Stimulated activated CD4-positive, alpha-beta T cell treated with anti-CD3 and anti-CD28 coated beads, Interleukin-4, amount 100 ng/mL, for 4 hours (primary cell): ENCODE measurements around the gene MT1B.
"Not testable (repeated sequence)": the region's sequence is repeated elsewhere in the genome, so short reads cannot be mapped to it uniquely, and the experiment has no call there.

Source experiments
- DNase-seq, 2 experiments: peaks; one replicate each; pipeline ENCODE4 v3.0.0-alpha.2; 2020

MT1B gene

GRCh38 chr16:56639045-56639444 lies 12.6 kb upstream of the MT1B start:
- DNase-seq, result no peak

GRCh38 chr16:56640076-56640475 lies 11.6 kb upstream of the MT1B start:
- no peak for DNase-seq

GRCh38 chr16:56641166-56641565 lies 10.5 kb upstream of the MT1B start:
- DNase-seq, result no peak

- DNase-seq, result peak; percentile 68 to 71
Observed at GRCh38 chr16:56643080-56643778, 8.5 kb upstream of the MT1B start.

- no peak for DNase-seq
Observed at GRCh38 chr16:56643833-56644232, 7.9 kb upstream of the MT1B start.

- DNase-seq, result no peak
Observed at GRCh38 chr16:56645311-56645710, 6.4 kb upstream of the MT1B start.

- no peak for DNase-seq
Observed at GRCh38 chr16:56645838-56646237, 5.8 kb upstream of the MT1B start.

- DNase-seq, result no peak
Observed at GRCh38 chr16:56647641-56648431, 3.9 kb upstream of the MT1B start.

GRCh38 chr16:56649271-56649670 lies 2.4 kb upstream of the MT1B start:
- DNase-seq, result no peak

- DNase-seq, result no peak
Observed at GRCh38 chr16:56649820-56650219, 1.9 kb upstream of the MT1B start.

GRCh38 chr16:56652600-56652999 lies 914 bp downstream of the MT1B start:
- no peak for DNase-seq

GRCh38 chr16:56653218-56653617 lies 1.5 kb downstream of the MT1B start:
- DNase-seq, result no peak

- DNase-seq, result peak; percentile 61 to 75
Observed at GRCh38 chr16:56657555-56658326, 6.1 kb downstream of the MT1B start, which contains the start of gene MT1F. Gene MT1F (plus strand): TSS chr16:56657959. CDS start chr16:56658059, 100 bp downstream.

GRCh38 chr16:56658327-56658875 lies 6.7 kb downstream of the MT1B start:
- no peak for DNase-seq

- peak; percentile 22 to 30 for DNase-seq
Observed at GRCh38 chr16:56662357-56663354, 11.0 kb downstream of the MT1B start.

GRCh38 chr16:56664506-56664905 lies 12.8 kb downstream of the MT1B start:
- no peak for DNase-seq

GRCh38 chr16:56665286-56666261 lies 13.9 kb downstream of the MT1B start:
- DNase-seq, result not testable (repeated sequence)

GRCh38 chr16:56667581-56668571 lies 16.2 kb downstream of the MT1B start, which contains the start of gene MT1G:
Gene MT1G (minus strand): TSS chr16:56668065. CDS start chr16:56667993, 72 bp downstream.
- peak in 1 of 2 experiments; percentile 40 for DNase-seq
